Left ventricle myocardium inferior (tissue), 1 donor: ENCODE results near the gene PTPMT1. TPM values are rescaled to one million over a fixed set of nuclear protein-coding genes. Genes with fewer than 3 reads are reported as not detected.
"Not testable (repeated sequence)": the region's sequence is repeated elsewhere in the genome, so short reads cannot be mapped to it uniquely, and the experiment has no call there.

Source experiments
- DNase-seq: peaks from one replicate; pipeline ENCODE4 v3.0.0-alpha.2; 2020
- H3K27ac ChIP-seq: fragments of 200-600 bp; replicated peaks from 2 replicates; pipeline ENCODE4 v1.8.0; 2021
- H3K27me3 ChIP-seq: fragments of 200-600 bp; 2 replicates; pipeline ENCODE4 v1.8.0; 2021; ENCODE audit warnings: low read depth
- H3K36me3 ChIP-seq: fragments of 200-600 bp; 2 replicates; pipeline ENCODE4 v1.8.0; 2021
- H3K4me1 ChIP-seq: fragments of 200-600 bp; 2 replicates; pipeline ENCODE4 v1.8.0; 2021
- H3K4me3 ChIP-seq: fragments of 200-600 bp; 2 replicates; pipeline ENCODE4 v1.8.0; 2021; ENCODE audit warnings: mild to moderate bottlenecking, moderate library complexity
- H3K9me3 ChIP-seq: fragments of 200-600 bp; replicated peaks from 2 replicates; pipeline ENCODE4 v1.8.0; 2021
- intact Hi-C: fragments of 100-400 bp; cut with micrococcal nuclease; formaldehyde crosslinking; loops from one replicate; pipeline ENCODE4 v1.11.0; 2022
- total RNA-seq: library from RNA; stranded (reverse); fragmentation: NEBNext Ultra II Directional; extraction: Animal tissue kit (Norgen Biotek cat#: 25700); gene quantifications from one replicate; pipeline ENCODE4 v1.2.1, GENCODE V29; 2021
- TF ChIP-seq, protein P1 (sequence below): fragments of 200-600 bp; IDR thresholded peaks from 2 replicates; pipeline ENCODE4 v1.8.0; 2021; ENCODE audit warnings: antibody characterized with exemption, mild to moderate bottlenecking, borderline replicate concordance
- donor health status: DM: no; HTN: yes; CAD: no; lungs with severe emphysema.

Gene PTPMT1
- total RNA-seq, 1 donor from 2014 or later: 23.6 TPM

DNA sequence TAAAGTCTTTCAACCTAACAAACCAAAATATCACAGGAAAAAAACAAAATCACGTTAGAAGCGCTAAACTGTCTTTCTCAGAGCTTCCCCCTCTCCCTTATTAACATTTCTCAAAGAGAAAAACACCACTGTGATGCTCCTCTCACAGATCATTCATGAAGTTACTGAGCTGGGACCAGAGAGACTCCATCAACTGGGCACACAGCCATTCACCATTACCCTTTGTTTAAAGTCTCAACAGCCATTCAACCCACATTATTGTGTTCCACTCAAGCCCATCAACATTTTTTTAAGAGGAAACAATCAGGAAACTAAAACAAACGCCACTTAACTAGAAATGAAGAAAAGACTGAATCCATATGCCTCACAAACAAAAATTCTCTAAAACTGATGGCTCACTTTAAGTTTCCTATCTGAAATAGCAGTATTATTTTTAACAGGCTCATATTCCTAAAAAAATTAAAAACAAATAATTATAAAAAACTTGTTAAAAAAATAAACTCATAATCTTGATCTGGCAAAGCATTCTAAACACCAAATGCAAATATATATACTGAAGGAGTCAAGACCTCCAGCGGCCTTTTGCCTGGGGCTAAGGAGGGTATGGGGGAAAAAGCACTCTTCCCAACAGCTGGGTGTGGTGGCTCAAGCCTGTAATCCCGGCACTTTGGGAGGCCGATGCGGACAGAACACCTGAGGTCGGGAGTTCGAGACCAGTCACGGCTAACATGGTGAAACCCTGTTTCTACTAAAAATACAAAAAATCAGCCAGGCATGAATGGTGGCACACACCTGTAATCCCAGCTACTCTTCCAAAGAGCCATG, 26.4 kb upstream of the PTPMT1 start:
- H3K9me3 ChIP-seq: no peaks in the 10 kb centered on the region
- H3K4me3 ChIP-seq: no peak overlapping the region
- no peak for DNase-seq
- H3K27me3 ChIP-seq: no peaks in the 10 kb centered on the region
- TF ChIP-seq, protein P1, sequence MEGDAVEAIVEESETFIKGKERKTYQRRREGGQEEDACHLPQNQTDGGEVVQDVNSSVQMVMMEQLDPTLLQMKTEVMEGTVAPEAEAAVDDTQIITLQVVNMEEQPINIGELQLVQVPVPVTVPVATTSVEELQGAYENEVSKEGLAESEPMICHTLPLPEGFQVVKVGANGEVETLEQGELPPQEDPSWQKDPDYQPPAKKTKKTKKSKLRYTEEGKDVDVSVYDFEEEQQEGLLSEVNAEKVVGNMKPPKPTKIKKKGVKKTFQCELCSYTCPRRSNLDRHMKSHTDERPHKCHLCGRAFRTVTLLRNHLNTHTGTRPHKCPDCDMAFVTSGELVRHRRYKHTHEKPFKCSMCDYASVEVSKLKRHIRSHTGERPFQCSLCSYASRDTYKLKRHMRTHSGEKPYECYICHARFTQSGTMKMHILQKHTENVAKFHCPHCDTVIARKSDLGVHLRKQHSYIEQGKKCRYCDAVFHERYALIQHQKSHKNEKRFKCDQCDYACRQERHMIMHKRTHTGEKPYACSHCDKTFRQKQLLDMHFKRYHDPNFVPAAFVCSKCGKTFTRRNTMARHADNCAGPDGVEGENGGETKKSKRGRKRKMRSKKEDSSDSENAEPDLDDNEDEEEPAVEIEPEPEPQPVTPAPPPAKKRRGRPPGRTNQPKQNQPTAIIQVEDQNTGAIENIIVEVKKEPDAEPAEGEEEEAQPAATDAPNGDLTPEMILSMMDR: no peak
- H3K4me1 ChIP-seq: peaks cover 87% of the 10 kb centered on the region
- peaks cover 5% of the 10 kb centered on the region for H3K36me3 ChIP-seq
- intact Hi-C loops: no loop called here
- H3K27ac ChIP-seq: peak overlapping the region; percentile 28

DNA sequence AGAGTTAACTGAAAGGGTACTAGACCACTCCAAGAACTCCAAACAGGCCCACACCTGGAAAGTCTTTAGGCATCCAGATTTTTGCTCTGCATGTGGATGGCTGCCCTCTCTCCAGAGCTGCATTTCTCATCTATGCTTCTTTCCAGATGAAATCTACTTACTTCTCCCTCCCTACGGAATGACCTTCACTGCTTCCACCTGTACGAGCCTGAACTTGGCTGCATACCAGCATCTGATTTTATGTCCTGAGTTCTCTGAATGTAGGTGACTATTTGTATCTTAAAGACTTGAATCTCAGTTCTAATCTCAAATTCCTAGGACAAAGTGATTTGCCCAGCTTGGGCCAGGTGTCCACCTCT, 25.7 kb upstream of the PTPMT1 start:
- intact Hi-C loops: no loop called here
- TF ChIP-seq, protein P1: no peak
- H3K4me3 ChIP-seq: no peak overlapping the region
- H3K27me3 ChIP-seq: no peaks in the 10 kb centered on the region
- H3K36me3 ChIP-seq: peaks cover 5% of the 10 kb centered on the region
- no peaks in the 10 kb centered on the region for H3K9me3 ChIP-seq
- H3K27ac ChIP-seq: peak overlapping the region; percentile 28
- H3K4me1 ChIP-seq: peaks cover 87% of the 10 kb centered on the region
- DNase-seq: no peak

DNA sequence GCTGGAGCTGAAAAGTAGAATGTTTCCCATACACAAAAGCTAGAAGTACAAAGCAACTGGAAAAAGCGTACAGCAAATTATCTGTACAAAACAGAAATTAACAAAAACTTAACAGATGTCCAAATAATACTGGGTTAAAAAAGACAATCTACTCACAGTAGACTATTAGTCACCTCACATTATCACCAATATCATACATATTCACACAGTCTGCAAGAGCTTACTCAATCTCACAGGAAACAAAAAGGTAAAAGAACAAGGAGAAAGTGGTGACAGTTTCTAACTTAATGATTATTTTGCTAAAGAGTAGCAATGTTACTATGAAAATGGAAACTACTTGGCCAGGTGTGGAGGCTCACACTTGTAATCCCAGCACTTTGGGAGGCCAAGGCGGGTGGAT, 24.3 kb upstream of the PTPMT1 start:
- H3K36me3 ChIP-seq: peaks cover 3% of the 10 kb centered on the region
- no peaks in the 10 kb centered on the region for H3K9me3 ChIP-seq
- TF ChIP-seq, protein P1: no peak
- peaks cover 84% of the 10 kb centered on the region for H3K4me1 ChIP-seq
- DNase-seq: no peak
- no peak overlapping the region for H3K27ac ChIP-seq
- H3K4me3 ChIP-seq: no peak overlapping the region
- intact Hi-C loops: no loop called here
- H3K27me3 ChIP-seq: no peaks in the 10 kb centered on the region

DNA sequence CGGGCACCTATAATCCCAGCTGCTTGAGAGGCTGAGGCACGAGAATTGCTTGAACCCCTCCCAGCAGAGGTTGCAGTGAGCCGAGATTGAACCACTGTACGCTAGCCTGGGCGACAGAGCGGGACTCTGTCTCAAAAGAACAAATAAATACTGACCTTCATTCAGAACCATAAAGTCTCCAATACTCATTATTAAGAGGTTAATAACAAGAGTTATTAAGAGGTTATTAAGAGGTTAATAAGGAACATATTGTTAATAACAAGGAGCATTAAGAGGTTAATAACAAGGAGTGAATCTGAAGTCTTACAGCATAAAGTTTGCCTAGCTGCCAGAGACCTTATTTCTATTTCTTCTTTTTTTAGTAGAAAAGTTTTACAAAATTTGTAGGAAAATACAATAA, 20.1 kb upstream of the PTPMT1 start:
- no peak for DNase-seq
- Histone ChIP-seq H3K27me3 (no peaks in the 10 kb centered on the region), H3K4me3 (no peak overlapping the region), H3K36me3 (no peaks in the 10 kb centered on the region), H3K4me1 (peaks cover 83% of the 10 kb centered on the region), H3K27ac (no peak overlapping the region), H3K9me3 (no peaks in the 10 kb centered on the region)
- TF ChIP-seq, protein P1: no peak
- intact Hi-C loops: no loop called here

DNA sequence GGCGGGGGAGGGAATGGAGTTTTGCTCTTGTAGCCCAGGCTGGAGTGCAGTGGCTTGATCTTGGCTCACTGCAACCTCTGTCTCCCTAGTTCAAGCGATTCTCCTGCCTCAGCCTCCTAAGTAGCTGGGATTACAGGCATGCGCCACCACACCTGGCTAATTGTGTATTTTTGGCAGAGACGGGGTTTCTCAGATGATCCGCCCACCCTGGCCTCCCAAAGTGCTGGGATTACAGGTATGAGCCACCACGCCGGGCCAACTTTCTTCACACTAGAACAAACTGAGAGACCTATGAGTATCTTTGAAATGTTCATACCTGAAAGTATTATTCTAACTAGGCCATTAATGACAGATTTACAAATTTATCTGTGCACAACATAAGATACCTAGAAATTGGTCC, 19.1 kb upstream of the PTPMT1 start:
- DNase-seq, H3K27ac ChIP-seq, H3K36me3 ChIP-seq, H3K27me3 ChIP-seq, H3K4me3 ChIP-seq, intact Hi-C loops, H3K9me3 ChIP-seq: not testable (repeated sequence)
- peaks cover 83% of the 10 kb centered on the region for H3K4me1 ChIP-seq

DNA sequence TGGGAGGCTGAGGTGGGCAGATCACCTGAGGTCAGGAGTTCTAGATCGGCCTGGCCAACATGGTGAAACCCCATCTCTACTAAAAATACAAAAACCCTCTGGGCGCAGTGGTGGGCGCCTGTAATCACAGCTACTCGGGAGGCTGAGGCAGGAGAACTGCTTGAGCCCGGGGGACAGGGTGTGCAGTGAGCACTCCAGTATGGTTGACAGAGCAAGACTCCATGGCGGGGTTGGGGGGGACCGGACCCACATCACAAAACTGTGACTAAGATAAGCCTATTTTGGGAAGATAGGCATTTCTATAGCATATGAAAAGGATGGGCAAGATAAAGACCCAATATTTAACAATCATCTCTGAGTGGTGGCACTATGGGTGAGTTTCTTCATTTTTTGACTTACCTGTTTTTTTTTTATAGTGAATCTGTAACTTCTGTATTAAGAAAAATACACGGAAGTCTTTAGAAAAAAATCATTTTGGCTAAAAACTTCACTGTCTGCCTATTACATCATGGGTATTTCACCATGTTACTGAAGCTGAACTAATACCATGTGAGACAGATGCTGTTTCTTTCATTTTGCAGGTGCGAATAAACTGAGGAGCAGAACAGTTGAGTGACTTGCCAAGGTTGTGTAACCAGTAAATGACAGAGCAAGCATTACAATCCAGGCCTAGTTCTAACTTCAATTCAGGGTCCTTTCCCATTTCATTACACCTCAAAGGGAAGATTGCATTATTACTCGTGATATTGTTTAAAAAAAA, 14.9 kb upstream of the PTPMT1 start:
- no peaks in the 10 kb centered on the region for H3K9me3 ChIP-seq
- intact Hi-C loops: no loop called here
- peak overlapping the region; percentile 96 for H3K4me3 ChIP-seq
- DNase-seq: no peak
- peaks cover 78% of the 10 kb centered on the region for H3K4me1 ChIP-seq
- no peaks in the 10 kb centered on the region for H3K36me3 ChIP-seq
- TF ChIP-seq, protein P1: no peak
- H3K27ac ChIP-seq: peak overlapping the region; percentile 94
- H3K27me3 ChIP-seq: no peaks in the 10 kb centered on the region
